Measurements from ENCODE around the gene STOML1.

STOML1 gene

GRCh38 chr15:73959801-73960200 lies 32.3 kb downstream of the STOML1 start:
- TF ChIP-seq TAF1 (IDR thresholded peaks at IDR 0.05; ENCODE audit: borderline replicate concordance, insufficient read depth, low read length) (no peak), FOXP2 (optimal IDR thresholded peaks at IDR 0.05; ENCODE audit: borderline replicate concordance, extremely low read depth, extremely low read length, insufficient read depth) (no peak), POLR2AphosphoS5 (IDR thresholded peaks at IDR 0.05; ENCODE audit: low read depth, low read length) (no peak), SIN3A (IDR thresholded peaks at IDR 0.05; ENCODE audit: borderline replicate concordance, insufficient read depth, low read length) (no peak)
- TF ChIP-seq, protein P1, sequence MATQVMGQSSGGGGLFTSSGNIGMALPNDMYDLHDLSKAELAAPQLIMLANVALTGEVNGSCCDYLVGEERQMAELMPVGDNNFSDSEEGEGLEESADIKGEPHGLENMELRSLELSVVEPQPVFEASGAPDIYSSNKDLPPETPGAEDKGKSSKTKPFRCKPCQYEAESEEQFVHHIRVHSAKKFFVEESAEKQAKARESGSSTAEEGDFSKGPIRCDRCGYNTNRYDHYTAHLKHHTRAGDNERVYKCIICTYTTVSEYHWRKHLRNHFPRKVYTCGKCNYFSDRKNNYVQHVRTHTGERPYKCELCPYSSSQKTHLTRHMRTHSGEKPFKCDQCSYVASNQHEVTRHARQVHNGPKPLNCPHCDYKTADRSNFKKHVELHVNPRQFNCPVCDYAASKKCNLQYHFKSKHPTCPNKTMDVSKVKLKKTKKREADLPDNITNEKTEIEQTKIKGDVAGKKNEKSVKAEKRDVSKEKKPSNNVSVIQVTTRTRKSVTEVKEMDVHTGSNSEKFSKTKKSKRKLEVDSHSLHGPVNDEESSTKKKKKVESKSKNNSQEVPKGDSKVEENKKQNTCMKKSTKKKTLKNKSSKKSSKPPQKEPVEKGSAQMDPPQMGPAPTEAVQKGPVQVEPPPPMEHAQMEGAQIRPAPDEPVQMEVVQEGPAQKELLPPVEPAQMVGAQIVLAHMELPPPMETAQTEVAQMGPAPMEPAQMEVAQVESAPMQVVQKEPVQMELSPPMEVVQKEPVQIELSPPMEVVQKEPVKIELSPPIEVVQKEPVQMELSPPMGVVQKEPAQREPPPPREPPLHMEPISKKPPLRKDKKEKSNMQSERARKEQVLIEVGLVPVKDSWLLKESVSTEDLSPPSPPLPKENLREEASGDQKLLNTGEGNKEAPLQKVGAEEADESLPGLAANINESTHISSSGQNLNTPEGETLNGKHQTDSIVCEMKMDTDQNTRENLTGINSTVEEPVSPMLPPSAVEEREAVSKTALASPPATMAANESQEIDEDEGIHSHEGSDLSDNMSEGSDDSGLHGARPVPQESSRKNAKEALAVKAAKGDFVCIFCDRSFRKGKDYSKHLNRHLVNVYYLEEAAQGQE (IDR thresholded peaks at IDR 0.05; ENCODE audit: insufficient read depth in 1 of 2, low read depth in 2 of 2, low read length in 2 of 2): no peak

DNA sequence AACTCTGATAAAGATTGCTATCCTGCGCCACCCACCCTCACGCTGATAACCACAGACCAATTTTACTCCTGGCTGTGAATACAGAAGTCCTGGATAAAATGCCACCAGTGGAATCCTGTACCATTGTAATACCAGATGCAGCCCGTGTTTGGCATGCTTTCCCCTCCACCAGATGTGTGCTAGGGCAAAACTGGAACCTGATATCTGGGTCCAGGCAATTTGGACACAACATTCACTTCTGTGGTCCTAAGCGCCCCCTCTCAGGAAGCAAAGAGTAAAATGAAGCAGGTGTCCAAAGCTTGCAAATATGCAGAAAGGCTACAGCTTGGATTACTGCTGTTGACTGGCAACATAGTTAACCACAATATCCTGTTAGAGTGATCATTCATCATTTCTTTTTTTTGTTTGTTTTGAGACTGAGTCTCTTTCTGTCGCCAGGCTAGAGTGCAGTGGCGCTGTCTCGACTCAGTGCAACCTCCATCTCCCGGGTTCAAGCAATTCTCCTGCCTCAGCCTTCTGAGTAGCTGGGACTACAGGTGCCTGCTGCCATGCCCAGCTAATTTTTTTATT lies 33.0 kb downstream of the STOML1 start:
- TF ChIP-seq POLR2AphosphoS5 (IDR thresholded peaks at IDR 0.05; ENCODE audit: low read depth, low read length) (no peak), SIN3A (IDR thresholded peaks at IDR 0.05; ENCODE audit: borderline replicate concordance, insufficient read depth, low read length) (no peak), FOXP2 (optimal IDR thresholded peaks at IDR 0.05; ENCODE audit: borderline replicate concordance, extremely low read depth, extremely low read length, insufficient read depth) (no peak), TAF1 (IDR thresholded peaks at IDR 0.05; ENCODE audit: borderline replicate concordance, insufficient read depth, low read length) (no peak)
- TF ChIP-seq, protein P1 (IDR thresholded peaks at IDR 0.05; ENCODE audit: insufficient read depth in 1 of 2, low read depth in 2 of 2, low read length in 2 of 2): no peak

GRCh38 chr15:73957785-73958184 lies 34.3 kb downstream of the STOML1 start:
- TF ChIP-seq TAF1 (IDR thresholded peaks at IDR 0.05; ENCODE audit: borderline replicate concordance, insufficient read depth, low read length) (no peak), POLR2AphosphoS5 (IDR thresholded peaks at IDR 0.05; ENCODE audit: low read depth, low read length) (no peak), SIN3A (IDR thresholded peaks at IDR 0.05; ENCODE audit: borderline replicate concordance, insufficient read depth, low read length) (no peak), FOXP2 (optimal IDR thresholded peaks at IDR 0.05; ENCODE audit: borderline replicate concordance, extremely low read depth, extremely low read length, insufficient read depth) (no peak)
- TF ChIP-seq, protein P1 (IDR thresholded peaks at IDR 0.05; ENCODE audit: insufficient read depth in 1 of 2, low read depth in 2 of 2, low read length in 2 of 2): no peak

GRCh38 chr15:73957276-73957675 lies 34.8 kb downstream of the STOML1 start:
- TF ChIP-seq, protein P1 (IDR thresholded peaks at IDR 0.05; ENCODE audit: insufficient read depth in 1 of 2, low read depth in 2 of 2, low read length in 2 of 2): no peak
- TF ChIP-seq SIN3A (IDR thresholded peaks at IDR 0.05; ENCODE audit: borderline replicate concordance, insufficient read depth, low read length) (no peak), FOXP2 (optimal IDR thresholded peaks at IDR 0.05; ENCODE audit: borderline replicate concordance, extremely low read depth, extremely low read length, insufficient read depth) (no peak), POLR2AphosphoS5 (IDR thresholded peaks at IDR 0.05; ENCODE audit: low read depth, low read length) (no peak), TAF1 (IDR thresholded peaks at IDR 0.05; ENCODE audit: borderline replicate concordance, insufficient read depth, low read length) (no peak)

Data from PFSK-1 (cell line).